Measurements from ENCODE around the gene LNPEP. TPM values are rescaled to one million over a fixed set of nuclear protein-coding genes. Genes with fewer than 3 reads are reported as not detected.

LNPEP gene
- total and polyA plus RNA-seq, 10 of the 15 experiments (the other 5 are each of a cell fraction or from before 2014, with no cell fraction given), result 5.6 to 54.9 (median 25.0) TPM

DNA sequence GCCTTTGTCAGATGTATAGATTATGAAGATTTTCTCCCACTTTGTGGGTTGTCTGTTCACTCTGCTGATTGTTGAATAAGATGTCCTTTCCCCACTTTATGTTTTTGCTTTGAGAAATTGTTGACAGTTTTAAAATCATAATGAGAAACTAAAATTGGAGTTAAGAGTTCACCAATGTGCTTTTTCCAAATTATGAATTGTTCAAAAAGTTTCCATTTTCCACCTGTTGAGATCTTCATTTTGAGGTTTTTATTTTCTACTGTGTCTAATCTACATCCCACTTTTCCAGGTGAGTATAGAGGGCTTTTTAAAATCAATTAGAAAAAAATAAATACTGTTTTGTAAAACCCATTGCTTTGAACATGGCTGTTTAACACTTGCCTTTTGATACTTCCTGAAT is 55.8 kb downstream of the LNPEP start:
- Histone ChIP-seq H3K27me3 (replicated peaks in 1 of 2; ENCODE audit: control insufficient read depth in 2 of 2, insufficient read depth in 2 of 2, low read length in 1 of 2) (no peaks in the 10 kb centered on the region), H3K36me3 (ENCODE audit: control insufficient read depth in 2 of 2, insufficient read depth in 2 of 2, low read length in 1 of 2) (peaks cover 0 to 33% of the 10 kb centered on the region in 2 experiments; a peak in 2 of 4 replicates), H3K4me3 (no peak overlapping the region), H3K9ac (ENCODE audit: control insufficient read depth, insufficient read depth, low read length) (no peak overlapping the region), H4K20me1 (ENCODE audit: control insufficient read depth, insufficient read depth) (no peaks in the 10 kb centered on the region), H3K27ac (ENCODE audit: control insufficient read depth, insufficient read depth) (no peak overlapping the region), H2AFZ (ENCODE audit: control insufficient read depth, low read depth, low read length) (no peak overlapping the region), H3K9me3 (replicated peaks; ENCODE audit: control insufficient read depth, insufficient read depth, low read length) (no peaks in the 10 kb centered on the region), H3K4me1 (ENCODE audit: control insufficient read depth, insufficient read depth, low read length) (no peaks in the 10 kb centered on the region), H3K4me2 (ENCODE audit: control insufficient read depth, insufficient read depth) (no peak overlapping the region), H3K79me2 (ENCODE audit: control insufficient read depth, insufficient read depth, low read length) (peaks cover 2% of the 10 kb centered on the region)
- POLR2A ChIA-PET, result no interaction called here
- TF ChIP-seq, protein P1, sequence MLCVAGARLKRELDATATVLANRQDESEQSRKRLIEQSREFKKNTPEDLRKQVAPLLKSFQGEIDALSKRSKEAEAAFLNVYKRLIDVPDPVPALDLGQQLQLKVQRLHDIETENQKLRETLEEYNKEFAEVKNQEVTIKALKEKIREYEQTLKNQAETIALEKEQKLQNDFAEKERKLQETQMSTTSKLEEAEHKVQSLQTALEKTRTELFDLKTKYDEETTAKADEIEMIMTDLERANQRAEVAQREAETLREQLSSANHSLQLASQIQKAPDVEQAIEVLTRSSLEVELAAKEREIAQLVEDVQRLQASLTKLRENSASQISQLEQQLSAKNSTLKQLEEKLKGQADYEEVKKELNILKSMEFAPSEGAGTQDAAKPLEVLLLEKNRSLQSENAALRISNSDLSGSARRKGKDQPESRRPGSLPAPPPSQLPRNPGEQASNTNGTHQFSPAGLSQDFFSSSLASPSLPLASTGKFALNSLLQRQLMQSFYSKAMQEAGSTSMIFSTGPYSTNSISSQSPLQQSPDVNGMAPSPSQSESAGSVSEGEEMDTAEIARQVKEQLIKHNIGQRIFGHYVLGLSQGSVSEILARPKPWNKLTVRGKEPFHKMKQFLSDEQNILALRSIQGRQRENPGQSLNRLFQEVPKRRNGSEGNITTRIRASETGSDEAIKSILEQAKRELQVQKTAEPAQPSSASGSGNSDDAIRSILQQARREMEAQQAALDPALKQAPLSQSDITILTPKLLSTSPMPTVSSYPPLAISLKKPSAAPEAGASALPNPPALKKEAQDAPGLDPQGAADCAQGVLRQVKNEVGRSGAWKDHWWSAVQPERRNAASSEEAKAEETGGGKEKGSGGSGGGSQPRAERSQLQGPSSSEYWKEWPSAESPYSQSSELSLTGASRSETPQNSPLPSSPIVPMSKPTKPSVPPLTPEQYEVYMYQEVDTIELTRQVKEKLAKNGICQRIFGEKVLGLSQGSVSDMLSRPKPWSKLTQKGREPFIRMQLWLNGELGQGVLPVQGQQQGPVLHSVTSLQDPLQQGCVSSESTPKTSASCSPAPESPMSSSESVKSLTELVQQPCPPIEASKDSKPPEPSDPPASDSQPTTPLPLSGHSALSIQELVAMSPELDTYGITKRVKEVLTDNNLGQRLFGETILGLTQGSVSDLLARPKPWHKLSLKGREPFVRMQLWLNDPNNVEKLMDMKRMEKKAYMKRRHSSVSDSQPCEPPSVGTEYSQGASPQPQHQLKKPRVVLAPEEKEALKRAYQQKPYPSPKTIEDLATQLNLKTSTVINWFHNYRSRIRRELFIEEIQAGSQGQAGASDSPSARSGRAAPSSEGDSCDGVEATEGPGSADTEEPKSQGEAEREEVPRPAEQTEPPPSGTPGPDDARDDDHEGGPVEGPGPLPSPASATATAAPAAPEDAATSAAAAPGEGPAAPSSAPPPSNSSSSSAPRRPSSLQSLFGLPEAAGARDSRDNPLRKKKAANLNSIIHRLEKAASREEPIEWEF (IDR thresholded peaks at IDR 0.05; ENCODE audit: insufficient replicate concordance, low read depth, low read length), result no peak
- TF ChIP-seq BMI1 (IDR thresholded peaks at IDR 0.05; ENCODE audit: borderline replicate concordance) (no peak), CBX5 (IDR thresholded peaks at IDR 0.05; ENCODE audit: low read depth) (no peak)
- in situ Hi-C loops (cut with MboI) (no loop called here), intact Hi-C loops (cut with micrococcal nuclease; ENCODE audit: unreplicated experiment) (no loop called here)
- FAIRE-seq (no peak), DNase-seq (ENCODE audit: low read depth, low spot score) (no peak), ATAC-seq (no peak)
- SMC1A ChIA-PET (ENCODE audit: uncharacterized antibody, unreplicated experiment), result no interaction called here
- RAD21 ChIA-PET (ENCODE audit: unreplicated experiment), result no interaction called here
- BruUV-seq (replicated peaks), result no TSS peak
- CTCF ChIA-PET, result interaction anchor here (7.6 kb wide), 1 partner anchor 124 kb away, joined by 109 read pairs; no protein-coding TSS in a partner anchor

All from GM12878 (cell line).